BJ (cell line): ENCODE data around the gene ST7. TPM values are rescaled to one million over a fixed set of nuclear protein-coding genes. Genes with fewer than 3 reads are reported as not detected.
"Not testable (repeated sequence)": the region's sequence is repeated elsewhere in the genome, so short reads cannot be mapped to it uniquely, and the experiment has no call there.

ENCODE experiments used
- CTCF ChIA-PET: fragments of 350-600 bp; formaldehyde crosslinking; extraction: SDS; loops from one replicate; lab custom pipeline; 2021; ENCODE audit warnings: antibody characterized with exemption, inconsistent platforms; lab: Yijun Ruan, JAX
- POLR2A ChIA-PET: fragments of 300-600 bp; sonication (Branson Sonifier 250); formaldehyde crosslinking; extraction: SDS; loops from one replicate; lab custom pipeline; 2021; ENCODE audit warnings: antibody characterized with exemption; lab: Charles Lee
- DNase-seq: peaks from one replicate; pipeline ENCODE4 v3.0.0-alpha.2; 2011; ENCODE audit warnings: low read depth
- H3K27me3 ChIP-seq: 2 replicates; pipeline ENCODE4 v1.6.0; 2011; ENCODE audit warnings: low read length; ENCODE audit not compliant: control insufficient read depth, insufficient read depth
- H3K36me3 ChIP-seq: 2 replicates; pipeline ENCODE4 v1.5.1; 2011; ENCODE audit warnings: low read length; ENCODE audit not compliant: control insufficient read depth, insufficient read depth
- H3K4me3 ChIP-seq: 2 replicates; pipeline ENCODE4 v1.5.1; 2011; ENCODE audit warnings: low read depth, mild to moderate bottlenecking, control low read depth, low read length
- polyA plus RNA-seq: library from polyadenylated mRNA; depleted of rRNA; stranded (reverse); fragments of >200 nt; gene quantifications from 2 replicates; pipeline ENCODE4 v1.2.3, GENCODE V29; 2011
- TF ChIP-seq, protein P1 (sequence below): IDR thresholded peaks from 2 replicates; pipeline ENCODE4 v1.5.1; 2011; ENCODE audit warnings: low read depth, mild to moderate bottlenecking, control low read depth, inconsistent platforms, low read length, moderate library complexity; ENCODE audit not compliant: insufficient read depth

ST7 gene
- polyA plus RNA-seq, 1 experiment, result 16.0 TPM

DNA sequence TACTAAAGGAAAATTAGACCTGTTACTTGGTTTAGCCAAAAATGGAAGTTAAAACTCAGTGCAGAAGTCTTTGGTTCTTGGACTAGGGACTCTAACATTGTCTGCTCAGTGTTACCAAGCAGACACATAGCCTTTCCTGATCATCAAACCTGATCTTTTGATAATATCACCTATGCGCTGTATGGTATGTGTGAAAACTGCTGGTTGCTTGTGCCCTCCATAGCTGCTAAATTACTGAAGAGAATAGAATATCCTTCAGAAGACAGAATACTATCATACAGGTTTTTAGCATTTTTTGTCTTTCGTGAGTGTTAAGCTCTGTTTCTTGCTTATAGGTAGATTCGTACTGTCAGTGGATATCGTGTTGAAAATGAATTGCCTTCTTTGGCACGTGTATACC, 68.7 kb downstream of the ST7 start:
- no peak overlapping the region for H3K4me3 ChIP-seq
- no peak for DNase-seq
- CTCF ChIA-PET, result interaction anchor here (1.0 kb wide), 1 partner anchor 37 kb away, joined by 4 read pairs; no protein-coding TSS in a partner anchor
- no peaks in the 10 kb centered on the region for H3K27me3 ChIP-seq
- H3K36me3 ChIP-seq, result no peaks in the 10 kb centered on the region
- POLR2A ChIA-PET, result no interaction called here
- TF ChIP-seq, protein P1, sequence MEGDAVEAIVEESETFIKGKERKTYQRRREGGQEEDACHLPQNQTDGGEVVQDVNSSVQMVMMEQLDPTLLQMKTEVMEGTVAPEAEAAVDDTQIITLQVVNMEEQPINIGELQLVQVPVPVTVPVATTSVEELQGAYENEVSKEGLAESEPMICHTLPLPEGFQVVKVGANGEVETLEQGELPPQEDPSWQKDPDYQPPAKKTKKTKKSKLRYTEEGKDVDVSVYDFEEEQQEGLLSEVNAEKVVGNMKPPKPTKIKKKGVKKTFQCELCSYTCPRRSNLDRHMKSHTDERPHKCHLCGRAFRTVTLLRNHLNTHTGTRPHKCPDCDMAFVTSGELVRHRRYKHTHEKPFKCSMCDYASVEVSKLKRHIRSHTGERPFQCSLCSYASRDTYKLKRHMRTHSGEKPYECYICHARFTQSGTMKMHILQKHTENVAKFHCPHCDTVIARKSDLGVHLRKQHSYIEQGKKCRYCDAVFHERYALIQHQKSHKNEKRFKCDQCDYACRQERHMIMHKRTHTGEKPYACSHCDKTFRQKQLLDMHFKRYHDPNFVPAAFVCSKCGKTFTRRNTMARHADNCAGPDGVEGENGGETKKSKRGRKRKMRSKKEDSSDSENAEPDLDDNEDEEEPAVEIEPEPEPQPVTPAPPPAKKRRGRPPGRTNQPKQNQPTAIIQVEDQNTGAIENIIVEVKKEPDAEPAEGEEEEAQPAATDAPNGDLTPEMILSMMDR, result no peak

DNA sequence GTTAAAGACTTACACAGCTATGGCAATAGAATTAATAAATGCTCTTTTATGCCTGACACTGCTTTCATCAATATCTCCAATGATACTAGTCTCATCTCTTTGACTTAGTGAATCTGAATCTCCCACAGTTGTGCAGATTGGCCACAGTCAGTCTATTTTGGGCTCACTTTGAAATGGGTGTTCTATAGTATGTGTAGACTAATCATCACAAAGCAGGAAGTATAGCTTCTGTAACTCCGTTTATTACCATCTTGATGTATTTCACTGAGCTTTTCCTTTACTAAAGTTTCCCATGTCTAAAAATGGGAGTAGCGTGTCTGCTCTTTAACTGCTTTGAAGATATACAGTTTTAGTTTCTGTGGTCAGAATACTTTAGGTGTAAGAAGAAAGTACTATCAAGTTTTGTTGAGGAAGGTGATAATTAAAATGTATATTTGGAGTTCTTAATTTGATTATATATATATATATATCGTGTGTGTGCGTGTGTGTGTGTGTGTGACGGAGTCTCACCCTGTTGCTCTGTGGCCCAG, 70.1 kb downstream of the ST7 start:
- Histone ChIP-seq H3K27me3 (no peaks in the 10 kb centered on the region), H3K4me3 (no peak overlapping the region), H3K36me3 (no peaks in the 10 kb centered on the region)
- ChIA-PET POLR2A (no interaction called here), CTCF (no interaction called here)
- TF ChIP-seq, protein P1, result no peak
- no peak for DNase-seq

DNA sequence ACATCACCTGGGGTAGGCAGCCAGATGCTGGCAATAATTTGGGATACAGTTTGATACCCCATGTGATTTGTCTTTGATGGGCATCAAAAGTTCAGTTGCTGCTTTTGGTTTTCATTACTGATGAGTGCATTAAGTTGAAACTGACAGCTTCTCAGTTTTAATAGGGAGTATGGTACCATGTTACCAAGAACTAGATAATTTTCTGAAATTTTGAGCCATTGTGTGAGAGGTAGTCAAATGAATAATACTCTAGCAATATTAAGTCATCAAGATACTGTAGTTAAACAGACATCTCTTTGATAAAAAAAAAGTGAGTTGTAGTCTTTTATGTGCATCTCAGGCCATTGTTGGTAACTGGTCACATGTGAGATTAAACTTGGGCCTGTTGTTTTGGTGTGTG, 71.5 kb downstream of the ST7 start:
- Histone ChIP-seq H3K4me3 (no peak overlapping the region), H3K36me3 (no peaks in the 10 kb centered on the region), H3K27me3 (no peaks in the 10 kb centered on the region)
- CTCF ChIA-PET, result interaction anchor here (1.1 kb wide), 1 partner anchor 10 kb away, joined by 3 read pairs; no protein-coding TSS in a partner anchor
- DNase-seq, result no peak
- TF ChIP-seq, protein P1, result no peak
- POLR2A ChIA-PET, result no interaction called here

DNA sequence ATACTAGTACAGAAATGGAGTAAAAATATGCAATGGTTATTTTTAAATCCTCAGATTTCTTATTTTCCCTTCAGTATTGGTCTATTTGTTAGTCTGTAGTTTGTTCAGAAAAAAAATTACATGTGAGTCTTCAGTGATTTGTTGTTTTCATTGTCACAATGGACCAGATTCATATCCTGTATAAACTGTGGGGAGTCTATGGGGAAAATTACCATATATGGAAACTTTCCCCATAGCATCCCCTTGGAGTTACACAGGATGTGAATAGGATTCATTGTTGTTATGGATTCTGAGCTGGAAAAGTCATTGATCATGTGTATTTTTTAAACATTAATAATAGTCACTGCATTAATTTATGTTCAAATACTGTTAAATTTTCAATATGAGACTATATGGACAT, 72.6 kb downstream of the ST7 start:
- TF ChIP-seq, protein P1, result no peak
- ChIA-PET POLR2A (no interaction called here), CTCF (no interaction called here)
- Histone ChIP-seq H3K4me3 (no peak overlapping the region), H3K36me3 (no peaks in the 10 kb centered on the region), H3K27me3 (no peaks in the 10 kb centered on the region)
- no peak for DNase-seq

DNA sequence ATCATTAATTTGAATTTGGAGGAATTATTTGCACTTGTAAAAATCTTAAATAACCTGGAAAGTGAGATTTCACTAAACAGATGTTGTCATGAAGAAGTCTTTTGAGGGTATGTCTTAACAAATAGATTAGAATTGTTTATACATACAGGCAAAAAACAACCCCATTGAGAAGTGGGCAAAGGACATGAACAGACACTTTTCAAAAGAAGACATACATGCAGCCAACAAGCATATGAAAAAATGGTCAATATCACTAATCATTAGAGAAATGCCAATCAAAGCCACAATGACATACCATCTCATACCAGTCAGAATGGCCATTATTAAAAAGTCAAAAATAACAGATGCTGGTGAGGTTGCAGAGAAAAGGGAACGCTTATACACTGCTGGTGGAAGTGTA, 77.0 kb downstream of the ST7 start:
- POLR2A ChIA-PET, DNase-seq, H3K36me3 ChIP-seq, CTCF ChIA-PET, H3K4me3 ChIP-seq, H3K27me3 ChIP-seq: not testable (repeated sequence)

DNA sequence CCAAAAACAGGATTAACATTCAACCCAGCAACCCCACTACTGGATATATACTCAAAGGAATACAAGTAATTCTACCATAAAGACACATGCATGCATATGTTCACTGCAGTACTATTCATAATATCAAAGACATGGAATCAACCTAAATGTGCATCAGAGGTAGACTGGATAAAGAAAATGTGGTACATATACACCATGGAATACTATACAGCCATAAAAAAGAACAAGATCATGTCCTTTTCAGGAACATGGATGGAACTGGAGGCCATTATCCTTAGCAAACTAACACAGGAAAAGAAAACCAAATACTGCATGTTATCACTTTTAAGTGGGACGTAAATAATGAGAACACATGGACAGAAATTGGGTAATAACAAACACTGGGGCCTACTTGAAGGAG, 77.5 kb downstream of the ST7 start:
- POLR2A ChIA-PET, H3K27me3 ChIP-seq, DNase-seq, H3K4me3 ChIP-seq, H3K36me3 ChIP-seq, CTCF ChIA-PET: not testable (repeated sequence)
